HG03097 (cell line): ENCODE results near the gene GNG7.
"Not testable (repeated sequence)": the region's sequence is repeated elsewhere in the genome, so short reads cannot be mapped to it uniquely, and the experiment has no call there.

Source experiments
- ATAC-seq: cut with Tn5 transposase; IDR thresholded peaks from one replicate; pipeline ENCODE4 v1.9.1; 2021; ENCODE audit not compliant: unreplicated experiment, low FRiP score

Gene GNG7

DNA sequence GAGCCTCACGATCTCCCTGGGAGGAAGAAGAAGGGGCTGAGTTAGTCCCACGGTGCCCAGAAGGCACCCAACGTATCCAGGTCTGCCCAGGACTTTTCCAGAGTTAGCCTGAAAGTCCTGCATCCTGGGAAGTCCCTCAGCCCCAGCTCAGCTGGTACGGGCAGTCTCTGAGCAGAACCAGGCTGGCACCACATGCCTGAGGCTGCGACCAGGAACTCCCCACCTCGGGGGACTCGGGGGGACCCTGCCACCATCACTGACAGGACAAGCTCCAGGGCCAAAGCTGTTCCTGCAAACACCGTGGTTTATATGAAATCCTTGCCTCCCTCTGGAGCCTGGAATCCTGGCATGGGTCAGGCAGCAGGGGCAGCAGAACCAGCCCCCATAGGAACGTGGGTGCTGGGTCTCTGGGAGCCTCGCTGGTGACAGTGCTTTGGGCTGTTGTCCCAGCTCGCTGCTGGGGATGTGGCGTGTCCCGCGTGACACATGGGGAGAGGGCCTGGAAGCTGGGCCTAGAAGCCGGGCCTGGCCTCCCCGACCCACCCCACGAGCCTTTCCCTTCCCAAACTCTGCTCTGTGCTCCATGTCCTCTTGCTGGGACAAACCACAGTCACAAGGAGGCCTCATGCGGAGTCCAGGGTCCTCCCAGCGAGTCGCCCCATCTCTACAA, 55.5 kb downstream of the GNG7 start:
- ATAC-seq, result no peak

DNA sequence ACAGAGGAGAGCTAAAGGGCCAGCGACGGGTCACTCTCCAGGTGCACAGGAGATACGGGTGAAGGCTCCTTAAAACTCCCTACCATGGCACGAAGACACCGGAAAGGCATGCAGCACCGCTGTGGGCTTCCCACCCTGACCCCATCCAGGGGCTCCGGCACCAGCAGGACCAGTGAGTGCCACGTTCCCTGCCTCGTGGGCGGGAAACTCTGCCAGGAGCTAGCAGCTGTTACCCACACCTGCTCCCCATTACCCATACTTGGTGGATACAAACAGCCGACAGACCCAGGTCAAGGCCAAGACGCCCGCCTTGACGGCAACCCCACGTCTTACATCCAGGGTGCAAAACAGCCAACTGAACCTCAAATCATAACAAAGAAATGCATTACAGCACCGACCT, 56.7 kb downstream of the GNG7 start:
- no peak for ATAC-seq

GRCh38 chr19:2643123-2643737, 59.3 kb downstream of the GNG7 start:
- ATAC-seq, result not testable (repeated sequence)

GRCh38 chr19:2641332-2641698, 61.2 kb downstream of the GNG7 start:
- ATAC-seq, result no peak

DNA sequence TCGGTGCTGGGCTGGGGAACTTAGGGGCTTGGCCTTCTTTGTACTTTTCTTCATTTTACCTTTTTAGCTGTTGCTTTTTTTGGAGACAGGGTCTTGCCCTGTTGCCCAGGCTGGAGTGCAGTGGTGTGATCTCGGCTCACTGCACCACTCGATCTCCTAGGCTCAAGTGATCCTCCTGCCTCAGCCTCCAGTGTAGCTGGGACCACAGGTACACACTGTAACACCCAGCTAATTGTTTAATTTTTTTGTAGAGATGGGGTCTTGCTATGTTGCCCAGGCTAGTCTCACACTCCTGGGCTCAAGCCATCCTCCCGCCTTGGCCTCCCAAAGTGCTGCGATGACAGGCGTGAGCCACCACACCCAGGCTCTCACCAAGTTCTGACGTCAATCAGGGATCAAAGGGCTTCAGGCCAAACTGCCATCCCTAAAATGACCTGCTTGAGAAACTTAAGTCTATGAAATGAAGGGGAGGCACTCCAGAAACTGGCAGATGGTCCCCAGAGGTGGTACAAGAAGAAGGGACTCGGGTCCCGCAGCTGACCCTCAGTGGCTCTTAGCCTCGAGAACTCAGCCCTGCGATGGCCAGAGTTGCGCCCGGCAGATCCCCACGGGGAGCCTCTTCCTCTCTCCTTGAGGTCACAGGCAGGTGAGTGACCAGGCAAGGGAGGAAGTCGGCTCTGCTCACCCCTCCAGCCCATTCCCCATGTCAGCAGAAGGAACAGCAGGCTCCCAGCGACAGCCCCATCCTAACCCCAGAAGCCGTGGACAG, 61.7 kb downstream of the GNG7 start:
- ATAC-seq, result no peak

DNA sequence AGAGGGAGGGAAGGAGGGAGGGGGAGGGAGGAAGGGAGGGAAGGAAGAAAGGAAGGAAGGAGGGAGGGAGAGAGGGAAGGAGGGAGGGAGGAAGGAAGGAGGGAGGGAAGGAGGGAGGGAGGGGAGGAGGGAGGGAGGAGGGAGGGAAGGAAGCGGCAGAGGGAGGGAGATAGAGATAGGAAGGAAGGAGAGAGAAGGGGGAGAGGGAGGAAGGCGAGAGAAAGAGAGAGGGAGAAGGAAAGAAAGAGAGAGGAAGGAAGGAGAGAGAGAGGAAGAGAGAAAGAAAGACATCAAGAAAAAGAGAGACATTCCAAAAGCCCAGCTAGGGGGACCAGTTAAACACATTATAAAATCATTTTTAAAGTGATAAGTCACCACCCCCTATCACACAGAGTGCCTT, 62.5 kb downstream of the GNG7 start:
- ATAC-seq, result no peak

- no peak for ATAC-seq
These were observed 64.0 kb downstream of the GNG7 start for GRCh38 chr19:2638417-2638940.

- no peak for ATAC-seq
These were observed 65.4 kb downstream of the GNG7 start for GRCh38 chr19:2636897-2637683.

GRCh38 chr19:2636141-2636896, 66.2 kb downstream of the GNG7 start:
- no peak for ATAC-seq

- no peak for ATAC-seq
These were observed 67.5 kb downstream of the GNG7 start for GRCh38 chr19:2634960-2635359.

DNA sequence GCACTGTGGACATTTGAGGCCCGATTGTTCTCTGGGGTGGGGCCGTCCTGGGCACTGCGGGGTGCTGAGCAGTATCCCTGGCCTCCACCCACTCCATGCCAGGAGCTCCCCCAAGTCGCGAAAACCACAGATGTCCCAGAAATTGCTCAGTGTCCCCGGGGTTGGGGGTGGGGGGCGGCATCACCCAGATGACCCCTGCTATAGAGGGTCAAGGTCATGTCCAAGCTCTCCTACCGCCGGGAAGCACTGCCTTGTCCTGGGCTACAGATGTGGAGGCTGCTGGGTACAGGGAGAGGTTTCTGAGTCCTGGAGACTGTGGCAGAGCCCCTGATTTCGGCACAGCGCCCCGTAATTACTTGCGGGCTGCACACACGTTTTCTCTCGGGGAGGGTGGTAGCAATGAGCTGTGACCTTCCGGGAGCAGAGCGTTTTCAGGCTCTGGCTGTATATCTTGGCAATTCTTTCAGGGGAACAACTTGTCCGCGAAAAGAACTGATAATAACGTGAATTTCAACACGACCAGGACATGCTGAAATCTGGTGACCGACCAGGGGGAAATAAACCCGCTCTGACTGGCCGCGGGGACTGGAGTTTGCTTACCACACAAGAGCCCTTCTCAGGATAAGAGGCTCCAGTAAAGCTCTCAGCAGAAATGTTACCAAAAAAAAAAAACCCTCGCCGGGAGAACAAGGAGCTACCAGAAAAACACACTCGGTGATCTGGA, 68.1 kb downstream of the GNG7 start:
- ATAC-seq, result no peak

DNA sequence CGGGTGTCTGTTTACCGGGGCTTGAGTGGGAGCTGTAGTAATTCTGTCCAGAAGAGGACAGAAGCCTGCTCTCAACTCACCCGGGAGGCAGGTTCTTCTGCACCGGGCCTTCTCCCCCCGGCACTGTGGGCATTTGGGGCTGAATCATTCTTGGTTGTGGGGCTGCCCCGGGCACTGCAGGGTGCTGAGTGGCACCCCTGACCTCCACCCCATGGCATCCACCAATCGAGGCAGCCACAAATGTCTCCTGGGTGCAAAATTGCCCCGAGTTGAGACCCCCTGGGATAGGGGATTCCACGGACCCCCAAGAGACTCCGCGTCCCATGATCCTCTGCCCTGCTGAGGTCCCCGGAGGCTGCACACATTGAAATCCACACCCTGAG, 68.8 kb downstream of the GNG7 start:
- no peak for ATAC-seq

GRCh38 chr19:2631213-2631821, 71.2 kb downstream of the GNG7 start:
- no peak for ATAC-seq

DNA sequence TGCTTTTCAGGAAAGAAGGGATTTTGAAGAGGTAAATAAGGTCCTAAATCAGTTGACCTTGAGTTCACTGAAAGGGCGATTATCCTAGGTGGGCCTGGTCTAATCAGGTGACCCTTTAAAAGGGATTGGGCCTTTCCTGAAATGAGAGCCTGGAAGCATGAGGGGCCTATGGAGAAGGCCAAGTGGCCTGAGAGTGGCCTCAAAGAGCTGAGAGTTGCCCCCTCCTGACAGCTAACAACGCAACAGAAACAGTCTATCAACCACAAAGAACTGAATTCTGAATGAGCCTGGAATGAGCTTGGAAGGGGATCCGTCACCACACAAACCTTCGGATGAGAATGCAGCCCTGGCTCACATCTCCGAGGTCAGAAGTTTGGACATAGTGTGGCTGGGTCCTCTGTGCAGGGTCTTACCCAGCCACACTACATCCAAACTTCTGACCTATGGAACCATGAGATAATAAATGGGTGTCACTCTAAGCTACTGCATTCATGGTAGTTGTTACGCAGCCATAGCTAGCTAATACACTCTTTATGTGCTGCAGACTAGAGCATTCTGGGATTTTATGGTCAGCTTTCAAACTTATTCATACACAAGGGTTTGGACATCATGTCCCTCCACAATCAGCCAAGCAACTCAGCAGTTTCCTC, 72.0 kb downstream of the GNG7 start:
- no peak for ATAC-seq

DNA sequence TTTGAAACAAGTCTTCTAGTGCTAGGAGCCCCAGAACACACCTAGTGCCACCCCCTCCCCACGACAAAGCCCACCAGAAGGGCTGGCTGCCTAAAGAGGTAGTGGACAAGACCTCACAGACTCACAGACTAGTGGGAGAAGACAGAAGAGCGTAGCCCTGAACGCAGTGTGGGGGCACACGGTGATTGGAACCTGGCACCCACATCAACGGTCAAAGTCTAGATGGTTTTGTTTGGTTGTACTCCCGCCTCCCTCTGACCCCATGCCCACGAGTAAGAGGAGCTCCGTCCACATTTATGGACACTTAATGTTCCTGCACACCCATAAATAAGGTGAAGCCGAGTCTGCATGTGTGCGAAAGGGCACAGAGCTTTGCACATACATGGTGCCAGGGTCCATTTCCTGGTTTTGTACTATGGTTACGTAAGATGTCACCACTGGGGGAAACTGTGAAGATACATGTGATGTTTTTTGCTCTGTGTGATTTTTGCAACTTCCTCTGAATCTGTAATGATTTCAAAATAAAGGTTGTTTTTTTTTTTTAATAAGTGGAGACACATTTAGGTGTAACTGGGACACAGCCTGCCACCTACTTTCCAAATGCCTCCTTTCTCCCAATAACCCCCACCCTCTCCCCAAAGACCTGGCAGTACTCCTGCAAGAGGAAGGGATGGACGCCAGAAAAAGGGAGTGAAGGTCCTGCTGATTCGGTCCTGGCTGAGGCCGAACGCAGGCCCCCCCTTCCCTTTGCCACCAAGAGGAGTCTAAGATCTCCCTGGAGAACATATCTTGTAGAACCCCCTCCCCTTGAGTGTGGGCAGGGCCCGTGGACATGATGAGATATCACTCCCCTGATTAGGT, 72.8 kb downstream of the GNG7 start:
- ATAC-seq, result no peak

GRCh38 chr19:2628597-2628996, 73.9 kb downstream of the GNG7 start:
- no peak for ATAC-seq

DNA sequence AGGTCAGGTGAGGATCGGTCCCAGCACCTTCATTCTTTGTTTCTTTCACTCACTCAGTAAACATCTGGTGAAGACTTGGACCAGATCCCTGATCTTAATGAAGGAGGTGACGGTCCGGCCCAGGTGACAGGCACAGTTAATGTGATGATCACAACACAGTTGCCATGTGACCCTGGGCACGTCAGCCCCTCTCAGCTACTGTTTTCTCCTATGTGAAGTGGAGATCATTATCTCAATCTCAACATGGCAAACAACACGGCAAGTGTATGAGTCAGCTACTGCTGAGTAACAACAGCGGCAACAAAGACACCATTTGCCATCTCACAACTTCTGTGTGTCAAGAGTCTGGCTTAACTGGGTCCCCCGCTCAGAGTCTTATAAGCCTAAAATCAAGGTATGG, 74.6 kb downstream of the GNG7 start:
- no peak for ATAC-seq

DNA sequence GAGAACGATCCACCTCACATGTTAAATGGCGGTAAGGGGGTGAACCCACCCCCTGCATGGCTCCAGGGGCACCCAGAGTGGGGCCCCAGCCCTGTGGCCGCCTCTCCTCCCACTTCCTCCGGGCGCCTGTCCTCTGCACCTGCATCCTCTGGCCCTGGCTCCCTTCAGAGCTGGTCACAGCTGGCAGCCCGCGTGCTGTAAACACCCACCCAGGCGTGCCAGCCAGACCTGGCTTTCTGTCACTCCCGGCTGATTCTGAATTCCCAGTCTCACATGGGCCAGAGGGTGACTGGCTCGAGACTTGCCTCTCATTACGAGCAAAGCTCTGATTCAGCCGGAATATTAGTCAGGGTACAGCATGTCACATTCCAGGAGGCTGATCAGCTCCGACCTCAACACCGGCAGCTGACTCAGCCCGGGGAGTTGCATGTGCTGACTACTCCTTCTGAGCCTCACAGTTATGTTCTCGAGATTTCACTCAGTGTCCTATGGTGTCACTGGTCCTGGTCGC, 75.1 kb downstream of the GNG7 start:
- peak; percentile 46 for ATAC-seq
